T-helper 2 cell treated with Interferon-gamma antibody and Interleukin-4, amounts not matched to agents 5 μg/mL and 100 μg/mL, for 36 hours (primary cell): ENCODE measurements around the gene FAM193A.
"Not testable (repeated sequence)": the region's sequence is repeated elsewhere in the genome, so short reads cannot be mapped to it uniquely, and the experiment has no call there.

Experiments used
- DNase-seq: peaks from one replicate; pipeline ENCODE4 v3.0.0; 2021; ENCODE audit warnings: low spot score
- H3K27ac Mint-ChIP-seq: one replicate; pipeline ENCODE4 v1.8.0; 2021; ENCODE audit warnings: mild to moderate bottlenecking, mixed read lengths
- H3K27me3 Mint-ChIP-seq: one replicate; pipeline ENCODE4 v1.8.0; 2021; ENCODE audit warnings: low read depth, mixed read lengths
- H3K36me3 Mint-ChIP-seq: one replicate; pipeline ENCODE4 v1.8.0; 2021; ENCODE audit warnings: low read depth, mixed read lengths
- H3K4me1 Mint-ChIP-seq: one replicate; pipeline ENCODE4 v1.8.0; 2021; ENCODE audit warnings: low read depth, mixed read lengths
- H3K4me3 Mint-ChIP-seq: one replicate; pipeline ENCODE4 v1.8.0; 2022; ENCODE audit warnings: mild to moderate bottlenecking, moderate library complexity, mixed read lengths
- H3K9me3 Mint-ChIP-seq: one replicate; pipeline ENCODE4 v1.8.0; 2021; ENCODE audit warnings: mixed read lengths

FAM193A gene

GRCh38 chr4:2672082-2672481, 135.6 kb downstream of the FAM193A start:
- H3K4me3 Mint-ChIP-seq, result no peak overlapping the region
- no peaks in the 10 kb centered on the region for H3K27me3 Mint-ChIP-seq
- H3K9me3 Mint-ChIP-seq, result no peaks in the 10 kb centered on the region
- DNase-seq, result no peak
- peak overlapping the region; percentile 41 for H3K27ac Mint-ChIP-seq
- H3K4me1 Mint-ChIP-seq, result peaks cover 17% of the 10 kb centered on the region
- peaks cover 50% of the 10 kb centered on the region for H3K36me3 Mint-ChIP-seq

- Mint-ChIP-seq H3K4me3 (no peak overlapping the region), H3K27me3 (no peaks in the 10 kb centered on the region), H3K36me3 (peaks cover 52% of the 10 kb centered on the region), H3K27ac (no peak overlapping the region), H3K4me1 (peaks cover 12% of the 10 kb centered on the region), H3K9me3 (no peaks in the 10 kb centered on the region)
- DNase-seq, result no peak
Observed at GRCh38 chr4:2672700-2673099, 136.3 kb downstream of the FAM193A start.

- H3K27ac Mint-ChIP-seq, result no peak overlapping the region
- no peak overlapping the region for H3K4me3 Mint-ChIP-seq
- H3K9me3 Mint-ChIP-seq, result no peaks in the 10 kb centered on the region
- peaks cover 12% of the 10 kb centered on the region for H3K4me1 Mint-ChIP-seq
- DNase-seq, result no peak
- no peaks in the 10 kb centered on the region for H3K27me3 Mint-ChIP-seq
- peaks cover 52% of the 10 kb centered on the region for H3K36me3 Mint-ChIP-seq
Observed at GRCh38 chr4:2673157-2673556, 136.7 kb downstream of the FAM193A start.

GRCh38 chr4:2679762-2680161, 143.3 kb downstream of the FAM193A start:
- peaks cover 56% of the 10 kb centered on the region for H3K36me3 Mint-ChIP-seq
- not testable (repeated sequence) for H3K9me3 Mint-ChIP-seq, H3K4me1 Mint-ChIP-seq, H3K27ac Mint-ChIP-seq, H3K4me3 Mint-ChIP-seq, H3K27me3 Mint-ChIP-seq, DNase-seq

GRCh38 chr4:2684486-2684885, 148.0 kb downstream of the FAM193A start:
- Mint-ChIP-seq H3K4me1 (peaks cover 2% of the 10 kb centered on the region), H3K4me3 (no peak overlapping the region), H3K27ac (no peak overlapping the region), H3K36me3 (peaks cover 49% of the 10 kb centered on the region), H3K9me3 (no peaks in the 10 kb centered on the region), H3K27me3 (no peaks in the 10 kb centered on the region)
- no peak for DNase-seq

- H3K27ac Mint-ChIP-seq, result peak overlapping the region; percentile 35
- no peaks in the 10 kb centered on the region for H3K9me3 Mint-ChIP-seq
- DNase-seq, result no peak
- H3K36me3 Mint-ChIP-seq, result peaks cover 50% of the 10 kb centered on the region
- no peaks in the 10 kb centered on the region for H3K27me3 Mint-ChIP-seq
- peaks cover 4% of the 10 kb centered on the region for H3K4me1 Mint-ChIP-seq
- no peak overlapping the region for H3K4me3 Mint-ChIP-seq
Observed at GRCh38 chr4:2685541-2685940, 149.1 kb downstream of the FAM193A start.

- Mint-ChIP-seq H3K9me3 (no peaks in the 10 kb centered on the region), H3K4me3 (no peak overlapping the region), H3K4me1 (peaks cover 7% of the 10 kb centered on the region), H3K27me3 (no peaks in the 10 kb centered on the region), H3K36me3 (peaks cover 49% of the 10 kb centered on the region), H3K27ac (no peak overlapping the region)
- no peak for DNase-seq
Observed at GRCh38 chr4:2686379-2687265, 150.2 kb downstream of the FAM193A start.

GRCh38 chr4:2688281-2688680, 151.8 kb downstream of the FAM193A start:
- Mint-ChIP-seq H3K4me1 (peaks cover 5% of the 10 kb centered on the region), H3K27me3 (no peaks in the 10 kb centered on the region), H3K27ac (no peak overlapping the region), H3K36me3 (peaks cover 47% of the 10 kb centered on the region), H3K4me3 (no peak overlapping the region), H3K9me3 (no peaks in the 10 kb centered on the region)
- DNase-seq, result no peak

GRCh38 chr4:2688697-2689096, 152.2 kb downstream of the FAM193A start:
- Mint-ChIP-seq H3K36me3 (peaks cover 49% of the 10 kb centered on the region), H3K27ac (no peak overlapping the region)

GRCh38 chr4:2689114-2689513, 152.7 kb downstream of the FAM193A start:
- H3K27me3 Mint-ChIP-seq, result no peaks in the 10 kb centered on the region
- peaks cover 5% of the 10 kb centered on the region for H3K4me1 Mint-ChIP-seq
- H3K4me3 Mint-ChIP-seq, result no peak overlapping the region
- H3K36me3 Mint-ChIP-seq, result peaks cover 48% of the 10 kb centered on the region
- no peak for DNase-seq
- H3K27ac Mint-ChIP-seq, result no peak overlapping the region
- no peaks in the 10 kb centered on the region for H3K9me3 Mint-ChIP-seq

More at GRCh38 chr4:2688697-2689096, 152.2 kb downstream of the FAM193A start:
- Mint-ChIP-seq H3K27me3 (no peaks in the 10 kb centered on the region), H3K9me3 (no peaks in the 10 kb centered on the region), H3K4me3 (no peak overlapping the region), H3K4me1 (peaks cover 5% of the 10 kb centered on the region)
- no peak for DNase-seq

GRCh38 chr4:2689825-2690700, 153.6 kb downstream of the FAM193A start:
- Mint-ChIP-seq H3K27ac (no peak overlapping the region), H3K27me3 (no peaks in the 10 kb centered on the region), H3K4me3 (no peak overlapping the region), H3K36me3 (peaks cover 49% of the 10 kb centered on the region), H3K4me1 (peaks cover 5% of the 10 kb centered on the region), H3K9me3 (no peaks in the 10 kb centered on the region)
- no peak for DNase-seq

GRCh38 chr4:2691313-2691712, 154.9 kb downstream of the FAM193A start:
- H3K27ac Mint-ChIP-seq, result peak overlapping the region; percentile 12
- H3K4me1 Mint-ChIP-seq, result peaks cover 5% of the 10 kb centered on the region
- no peak overlapping the region for H3K4me3 Mint-ChIP-seq
- peaks cover 48% of the 10 kb centered on the region for H3K36me3 Mint-ChIP-seq
- DNase-seq, result no peak
- no peaks in the 10 kb centered on the region for H3K27me3 Mint-ChIP-seq
- H3K9me3 Mint-ChIP-seq, result no peaks in the 10 kb centered on the region

- peaks cover 52% of the 10 kb centered on the region for H3K36me3 Mint-ChIP-seq
- no peak overlapping the region for H3K4me3 Mint-ChIP-seq
- no peak overlapping the region for H3K27ac Mint-ChIP-seq
- peaks cover 5% of the 10 kb centered on the region for H3K4me1 Mint-ChIP-seq
- no peaks in the 10 kb centered on the region for H3K27me3 Mint-ChIP-seq
- no peaks in the 10 kb centered on the region for H3K9me3 Mint-ChIP-seq
- DNase-seq, result peak; percentile 12
Observed at GRCh38 chr4:2691952-2692435, 155.5 kb downstream of the FAM193A start.

- Mint-ChIP-seq H3K4me1 (peaks cover 5% of the 10 kb centered on the region), H3K36me3 (peaks cover 62% of the 10 kb centered on the region)
Observed at GRCh38 chr4:2694691-2695090, 158.2 kb downstream of the FAM193A start.

More at GRCh38 chr4:2694691-2695090, 158.2 kb downstream of the FAM193A start:
- Mint-ChIP-seq H3K9me3 (no peaks in the 10 kb centered on the region), H3K4me3 (no peak overlapping the region), H3K27ac (no peak overlapping the region), H3K27me3 (no peaks in the 10 kb centered on the region)
- DNase-seq, result no peak
